Hematopoietic multipotent progenitor cell (in vitro differentiated cells): ENCODE data around the gene DLGAP1. TPM values are rescaled to one million over a fixed set of nuclear protein-coding genes. Genes with fewer than 3 reads are reported as not detected.

Experiments used
- DNase-seq, 3 donors: peaks; one replicate each; pipeline ENCODE4 v3.0.0-alpha.2; 2011 to 2015; ENCODE audit warnings: low read depth in 2 of 3, low spot score in 2 of 3
- total RNA-seq: library from RNA; depleted of rRNA; stranded (reverse); fragments of >200 nt; gene quantifications from one replicate; pipeline ENCODE4 v1.2.3, GENCODE V29; 2012

DLGAP1 gene
- total RNA-seq, 1 donor = 0.27 TPM

DNA sequence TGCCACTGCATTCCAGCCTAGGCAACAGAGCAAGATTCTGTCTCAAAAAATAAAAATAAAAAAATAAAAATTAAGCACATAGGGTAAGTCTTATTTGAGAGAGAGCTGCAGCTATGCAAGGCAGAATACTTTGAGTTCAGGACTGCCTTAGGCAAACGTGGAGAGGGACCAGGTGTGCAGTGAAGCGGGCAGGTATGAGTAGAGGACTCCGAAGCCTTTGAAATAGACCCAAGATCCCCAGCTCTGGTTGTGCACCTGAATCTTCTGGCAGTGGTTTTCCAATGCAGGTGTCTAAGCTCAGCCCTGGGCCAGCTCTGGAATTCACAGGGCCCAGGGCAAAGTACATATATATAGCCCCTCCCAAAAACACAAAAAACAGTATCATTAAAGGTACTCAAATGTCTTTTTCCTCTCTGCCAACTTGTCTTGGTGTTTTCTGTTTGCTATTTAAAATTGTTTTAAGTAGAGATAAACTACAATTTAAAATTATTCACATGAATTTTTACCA is 983.9 kb downstream of the DLGAP1 start:
- DNase-seq = no peak

DNA sequence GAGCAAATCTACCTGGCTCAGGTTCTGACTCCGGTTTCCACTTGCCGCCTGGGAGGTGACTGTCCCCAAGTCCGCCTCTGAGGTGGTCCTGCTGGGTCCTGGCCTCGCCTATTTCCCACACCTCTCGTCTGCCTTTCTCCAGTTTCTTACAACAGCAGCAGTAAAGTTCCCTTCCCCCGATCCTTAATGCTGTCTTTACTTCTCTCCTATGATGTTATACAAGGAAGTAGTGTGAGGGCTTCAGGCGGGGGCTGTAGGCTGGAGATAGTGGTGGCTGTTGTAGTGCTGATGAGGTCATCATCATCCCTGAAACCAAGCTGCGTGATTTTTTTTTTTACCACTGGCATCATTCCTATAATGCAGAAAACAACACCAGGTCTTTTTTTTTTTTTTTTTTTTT is 986.3 kb downstream of the DLGAP1 start:
- DNase-seq = peak in 1 of 3 donors; percentile 51

- no peak for DNase-seq
These were observed 986.9 kb downstream of the DLGAP1 start for GRCh38 chr18:3468066-3468705.

- no peak for DNase-seq
These were observed 988.2 kb downstream of the DLGAP1 start for GRCh38 chr18:3466872-3467271.

DNA sequence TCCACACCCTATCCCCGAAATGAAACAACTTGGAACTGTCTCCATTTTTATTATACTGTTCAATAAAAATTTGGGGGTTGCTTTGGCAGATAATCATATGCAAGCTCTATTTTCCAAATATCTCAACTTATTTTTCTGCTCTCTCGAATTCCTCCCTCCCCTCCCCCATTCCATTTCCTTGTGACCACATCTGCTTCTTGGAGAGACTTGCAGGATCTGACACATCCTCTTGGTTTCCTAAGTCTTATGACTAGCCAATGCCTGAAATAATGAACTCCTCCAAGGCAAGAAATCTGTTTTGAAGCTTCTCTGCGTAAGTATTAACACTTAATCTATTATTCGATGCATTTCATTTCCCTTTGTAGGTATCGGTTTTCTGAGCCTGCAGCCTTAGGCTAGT is 989.1 kb downstream of the DLGAP1 start:
- no peak for DNase-seq

GRCh38 chr18:3463051-3463450 is 992.1 kb downstream of the DLGAP1 start:
- DNase-seq = no peak

GRCh38 chr18:3461704-3462103 is 993.4 kb downstream of the DLGAP1 start:
- no peak for DNase-seq

- no peak for DNase-seq
These were observed 994.2 kb downstream of the DLGAP1 start for GRCh38 chr18:3460823-3461398.

DNA sequence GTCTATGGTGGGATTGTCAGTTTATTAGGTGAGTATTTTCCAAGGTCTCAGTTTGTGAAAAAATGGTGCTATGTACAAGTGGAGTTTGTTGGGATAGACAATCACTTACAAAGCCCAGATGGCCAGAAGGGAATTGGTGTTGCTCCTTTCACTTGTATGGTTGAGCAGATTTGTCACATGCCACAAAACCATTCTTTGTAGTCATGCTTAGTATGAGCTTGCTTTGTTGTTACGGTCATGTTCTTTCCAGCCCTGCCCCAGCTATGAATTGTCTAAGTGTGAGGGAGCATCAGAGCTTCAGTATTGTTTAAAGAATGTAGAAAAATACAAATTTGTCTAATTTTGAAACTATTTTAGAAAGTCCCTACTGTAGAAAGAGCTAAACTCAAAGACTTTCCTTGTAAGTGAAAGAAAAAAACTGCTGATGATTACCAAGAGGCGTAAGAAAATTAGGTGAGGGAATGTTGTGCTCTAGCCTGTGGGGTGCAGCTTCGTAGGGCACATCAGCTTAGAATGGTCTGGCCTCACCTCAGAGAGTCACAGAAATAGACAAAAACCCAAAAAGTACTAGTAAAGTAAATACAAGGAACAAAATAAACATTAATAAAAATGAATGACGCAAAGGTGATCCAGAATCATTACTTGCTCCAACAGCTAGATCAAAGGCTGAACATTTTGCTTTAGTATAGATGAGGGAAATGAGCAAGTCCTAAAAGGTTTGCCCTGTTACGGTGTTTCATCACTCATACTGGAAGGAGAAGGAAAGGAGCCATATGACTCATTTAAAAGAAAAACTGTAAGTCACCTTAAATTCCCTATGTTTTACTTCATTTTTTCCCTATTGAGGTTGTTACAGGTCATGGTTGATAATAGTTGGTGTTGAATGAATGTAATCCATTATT is 995.9 kb downstream of the DLGAP1 start:
- DNase-seq = no peak

DNA sequence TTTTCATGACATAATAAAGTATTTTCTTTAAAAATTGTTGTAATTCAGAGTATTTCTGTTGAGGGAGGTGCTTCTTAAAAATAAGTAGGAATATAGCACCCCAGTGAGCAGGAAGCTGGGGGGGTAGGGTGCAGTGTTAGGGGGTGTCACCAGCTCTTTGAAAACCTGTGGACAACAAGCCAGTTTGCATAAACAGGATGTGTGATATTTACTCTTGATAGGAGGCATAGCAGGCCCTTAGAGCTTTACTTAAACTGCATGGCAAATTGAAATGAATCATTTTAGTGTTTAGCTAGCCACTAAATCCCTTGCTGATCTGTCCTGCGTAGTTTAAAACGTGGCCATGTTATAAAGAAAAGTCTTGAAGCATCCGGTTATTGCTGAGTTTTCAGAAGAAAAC is 996.7 kb downstream of the DLGAP1 start:
- no peak for DNase-seq

GRCh38 chr18:3457261-3457724 is 997.8 kb downstream of the DLGAP1 start:
- no peak for DNase-seq

GRCh38 chr18:3456686-3457069 is 998.4 kb downstream of the DLGAP1 start:
- DNase-seq = no peak

GRCh38 chr18:3455907-3456685 is 999.0 kb downstream of the DLGAP1 start:
- DNase-seq = no peak

DNA sequence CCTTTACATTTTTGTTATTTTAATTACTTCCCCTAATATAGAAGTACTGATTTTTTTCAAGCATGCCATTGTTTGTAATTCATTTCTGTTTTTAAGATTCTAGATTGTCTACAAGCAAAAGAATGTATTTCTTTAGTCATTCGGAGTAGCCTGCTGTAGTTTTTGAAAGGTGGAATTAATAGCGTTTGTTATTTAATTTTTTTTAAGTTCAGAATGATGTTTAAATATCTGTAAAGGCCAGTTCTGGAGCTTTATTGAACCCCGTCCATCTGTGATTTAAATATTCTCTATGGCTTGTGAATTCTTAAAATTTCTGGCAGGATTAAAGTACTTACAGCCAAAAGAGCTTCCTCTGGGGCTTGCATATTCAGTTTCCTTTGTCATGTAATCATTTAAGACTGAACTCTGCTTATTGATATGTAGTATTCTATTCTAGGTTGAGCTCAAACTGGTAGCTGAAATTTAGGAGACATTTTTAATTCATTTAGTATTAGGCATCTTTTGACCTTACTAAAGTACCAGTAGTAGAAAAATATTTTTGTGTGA is 999.9 kb downstream of the DLGAP1 start:
- no peak for DNase-seq

- DNase-seq = peak in 2 of 3 donors; percentile 59 to 63
These were observed 1000.6 kb downstream of the DLGAP1 start for GRCh38 chr18:3454365-3455089.

DNA sequence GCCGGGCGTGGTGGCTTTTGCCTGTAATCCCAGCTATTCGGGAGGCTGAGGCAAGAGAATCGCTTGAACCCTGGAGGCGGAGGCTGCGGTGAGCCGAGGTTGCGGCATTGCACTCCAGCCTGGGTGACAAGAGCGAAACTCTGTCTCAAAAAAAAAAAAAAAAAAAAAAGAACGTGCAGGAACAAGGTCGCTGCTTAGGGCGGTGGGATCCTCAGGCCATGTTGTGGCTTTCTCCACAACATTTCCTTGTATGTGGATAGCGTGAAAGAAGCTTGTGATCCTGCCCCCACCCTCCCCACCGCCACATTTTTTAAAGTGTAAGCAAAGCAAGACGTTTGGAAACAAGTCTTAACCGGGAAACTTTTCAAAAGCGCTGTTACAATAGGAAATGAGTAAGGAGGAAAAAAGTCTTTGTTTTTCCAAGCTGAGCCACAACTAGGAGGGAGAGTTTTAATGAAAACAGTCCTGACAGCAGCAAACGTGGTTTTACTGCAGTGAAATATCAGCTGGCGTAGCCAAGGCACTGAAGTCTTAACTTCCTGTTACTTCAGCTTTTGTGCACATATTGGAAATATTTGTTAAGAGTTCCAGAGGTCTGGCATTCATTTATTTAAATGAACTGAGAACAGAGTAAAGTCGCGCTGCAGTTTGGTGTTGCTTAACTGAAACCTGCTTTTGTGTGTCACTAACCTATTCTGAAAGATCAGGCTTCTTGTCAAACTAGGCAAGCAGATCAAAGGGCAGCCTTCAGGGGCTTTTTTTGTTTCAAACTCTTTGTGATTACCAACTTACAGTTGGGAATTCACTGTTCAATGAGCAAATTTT is 1001.4 kb downstream of the DLGAP1 start:
- peak in 1 of 3 donors; percentile 22 for DNase-seq

GRCh38 chr18:3452750-3453539 is 1002.2 kb downstream of the DLGAP1 start:
- DNase-seq = no peak
